Measurements from ENCODE around the gene DIPK1A. TPM values are rescaled to one million over a fixed set of nuclear protein-coding genes. Genes with fewer than 3 reads are reported as not detected.

The DIPK1A gene
- 5.9 and 7.8 TPM in 2 replicates for total RNA-seq

DNA sequence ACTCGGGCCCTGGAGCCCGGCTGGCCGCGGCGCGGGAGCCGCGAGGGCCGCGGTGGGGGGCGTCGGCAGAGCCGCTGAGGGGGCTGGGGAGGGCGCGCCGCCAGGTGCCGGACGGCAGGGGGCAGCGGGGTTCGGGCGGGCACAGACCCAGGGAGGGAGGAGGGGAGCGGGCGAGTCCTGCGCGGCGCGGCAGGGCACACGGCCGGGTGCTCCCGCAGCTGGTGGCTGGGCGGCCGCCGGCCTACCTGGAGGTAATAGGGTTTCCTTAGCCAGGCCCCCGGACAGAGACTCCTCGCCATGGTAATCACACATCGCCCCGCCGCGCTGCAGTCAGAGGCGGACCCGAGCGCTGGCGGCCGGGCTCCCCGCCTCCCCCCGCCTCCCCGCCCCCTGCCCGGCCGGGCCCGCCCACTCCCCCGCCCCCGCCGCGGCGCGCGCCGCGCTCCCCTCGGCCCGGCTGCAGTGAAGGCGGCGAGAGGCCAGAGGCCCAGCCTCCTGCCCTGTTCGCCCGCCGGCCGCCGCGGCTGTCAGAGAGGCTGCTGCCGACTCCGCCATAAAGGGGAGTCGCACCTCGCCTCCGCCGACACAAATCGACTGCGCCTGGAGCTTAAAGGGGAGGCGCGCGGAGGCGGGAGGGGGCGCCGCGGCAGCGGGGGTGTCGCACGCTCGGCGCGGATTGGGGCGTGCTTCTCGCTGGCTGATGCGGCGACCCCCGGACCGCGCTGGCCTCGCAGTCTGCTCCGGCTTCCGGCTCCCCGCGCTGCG lies at the start of gene DIPK1A:
DIPK1A (minus strand) TSS at position 332 of the 765 bp plus-strand sequence; CDS start at position 299, 33 bp downstream.

DNA sequence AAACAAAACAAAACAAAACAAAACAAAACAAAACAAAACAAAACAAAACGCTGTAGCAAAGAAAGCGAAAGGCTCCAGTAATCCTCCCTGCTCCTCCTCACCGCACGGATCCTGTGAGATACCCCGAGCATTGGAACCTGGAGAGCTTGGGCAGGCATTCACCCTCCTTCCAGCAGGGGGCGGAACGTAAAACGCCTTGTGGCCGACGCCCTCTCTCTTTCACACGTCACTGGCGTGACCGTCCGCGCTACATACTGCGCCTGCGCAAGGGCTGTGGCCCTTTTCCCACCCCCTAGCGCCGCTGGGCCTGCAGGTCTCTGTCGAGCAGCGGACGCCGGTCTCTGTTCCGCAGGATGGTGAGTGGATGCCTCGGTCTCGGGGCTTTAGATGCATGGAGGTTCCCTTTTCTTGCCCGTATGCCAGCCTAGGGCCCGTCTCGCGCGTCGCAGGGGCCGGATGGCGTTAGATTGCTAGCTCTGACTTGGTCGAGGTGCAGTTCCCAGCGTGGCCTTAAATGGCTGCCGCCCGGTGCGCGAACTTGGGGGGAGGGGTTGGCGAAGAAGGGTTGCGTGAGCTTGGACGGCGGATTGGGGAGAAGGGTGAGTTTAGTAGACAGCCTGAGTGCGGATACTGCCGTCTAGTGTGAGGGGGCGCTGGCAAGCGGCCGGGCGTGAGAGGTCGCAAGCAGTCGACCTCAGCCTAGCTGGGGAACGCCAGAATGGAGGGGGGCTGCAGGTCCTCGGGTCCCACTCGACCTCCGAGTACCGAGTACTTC lies 129.3 kb downstream of the DIPK1A start, which contains the start of gene RPL5:
RPL5 (plus strand) TSS at position 279 of the 775 bp plus-strand sequence; CDS start at position 354, 75 bp downstream.

Small RNAs within 50 kb of the gene (small RNA-seq; reads per million reads assigned to genes)
- not detected for gene RF00432
- gene RN7SL692P, result not detected
- gene RNU6-210P, result not detected
- gene RNU6-970P, result not detected
- gene SNORA66, result 149 reads per million, percentile 99 among the genes with 10 or more reads in this experiment
- not detected for gene SNORD21

Other genes starting within 250 kb of the DIPK1A start
- gene EVI5, start 176.4 kb downstream of the DIPK1A start, total RNA-seq, result 26.5 and 29.7 TPM in 2 replicates
- 1,041 and 1,208 TPM in 2 replicates for gene RPL5, start 129.4 kb downstream of the DIPK1A start, total RNA-seq
- 9.9 and 16.8 TPM in 2 replicates for gene MTF2, start 117.8 kb upstream of the DIPK1A start, total RNA-seq
- gene TMED5, start 219.0 kb upstream of the DIPK1A start, total RNA-seq, result 67.6 and 83.7 TPM in 2 replicates
- 14.7 and 18.2 TPM in 2 replicates for gene CCDC18, start 219.3 kb upstream of the DIPK1A start, total RNA-seq